ENCODE results near the gene EYS.
A peak's percentile ranks its signal among the peaks of the same experiment; 100 is the strongest.

EYS gene

GRCh38 chr6:63887002-63887751, 1819.8 kb downstream of the EYS start:
- no peak for DNase-seq (ENCODE audit: low read depth)
- H3K4me3 ChIP-seq (ENCODE audit: low read depth, low read length): no peak overlapping the region
- TF ChIP-seq CTCF (IDR thresholded peaks at IDR 0.05; ENCODE audit: control insufficient read depth, extremely low read depth, insufficient read depth): no peak

GRCh38 chr6:63886341-63886740, 1820.7 kb downstream of the EYS start:
- no peak for DNase-seq (ENCODE audit: low read depth)
- no peak for TF ChIP-seq CTCF (IDR thresholded peaks at IDR 0.05; ENCODE audit: control insufficient read depth, extremely low read depth, insufficient read depth)
- no peak overlapping the region for H3K4me3 ChIP-seq (ENCODE audit: low read depth, low read length)

GRCh38 chr6:63883597-63883996, 1823.4 kb downstream of the EYS start:
- no peak overlapping the region for H3K4me3 ChIP-seq (ENCODE audit: low read depth, low read length)
- DNase-seq (ENCODE audit: low read depth): no peak
- TF ChIP-seq CTCF (IDR thresholded peaks at IDR 0.05; ENCODE audit: control insufficient read depth, extremely low read depth, insufficient read depth): no peak

GRCh38 chr6:63882208-63882607, 1824.8 kb downstream of the EYS start:
- H3K4me3 ChIP-seq (ENCODE audit: low read depth, low read length): no peak overlapping the region
- TF ChIP-seq CTCF (IDR thresholded peaks at IDR 0.05; ENCODE audit: control insufficient read depth, extremely low read depth, insufficient read depth): 0 out of 2 replicates have a peak, but pooled peaks have one; percentile 8
- no peak for DNase-seq (ENCODE audit: low read depth)

GRCh38 chr6:63881791-63882190, 1825.2 kb downstream of the EYS start:
- DNase-seq (ENCODE audit: low read depth): no peak
- TF ChIP-seq CTCF (IDR thresholded peaks at IDR 0.05; ENCODE audit: control insufficient read depth, extremely low read depth, insufficient read depth): no peak
- H3K4me3 ChIP-seq (ENCODE audit: low read depth, low read length): no peak overlapping the region

GRCh38 chr6:63872233-63872632, 1834.8 kb downstream of the EYS start:
- no peak for DNase-seq (ENCODE audit: low read depth)
- no peak overlapping the region for H3K4me3 ChIP-seq (ENCODE audit: low read depth, low read length)
- no peak for TF ChIP-seq CTCF (IDR thresholded peaks at IDR 0.05; ENCODE audit: control insufficient read depth, extremely low read depth, insufficient read depth)

- no peak overlapping the region for H3K4me3 ChIP-seq (ENCODE audit: low read depth, low read length)
- DNase-seq (ENCODE audit: low read depth): no peak
- TF ChIP-seq CTCF (IDR thresholded peaks at IDR 0.05; ENCODE audit: control insufficient read depth, extremely low read depth, insufficient read depth): no peak
Measured at GRCh38 chr6:63868351-63868750, 1838.7 kb downstream of the EYS start.

All from LNCaP clone FGC (cell line).